A549 (cell line): ENCODE measurements around the gene PTPN6.

Experiments
- CHD2 ChIP-seq: fragments of 150-350 bp; IDR thresholded peaks from 2 replicates; pipeline ENCODE4 v1.6.1; 2014; ENCODE audit warnings: low read length; ENCODE audit not compliant: partially characterized antibody
- PHF8 ChIP-seq: fragments of 200-600 bp; sonication (generic); IDR thresholded peaks from 2 replicates; pipeline ENCODE4 v1.6.1; 2016; ENCODE audit warnings: low read depth, mild to moderate bottlenecking, antibody characterized with exemption, moderate library complexity, borderline replicate concordance
- POLR2A ChIP-seq: IDR thresholded peaks from 2 replicates; pipeline ENCODE4 v1.6.1; 2012; ENCODE audit warnings: mild to moderate bottlenecking, low read length
- TF ChIP-seq, protein P1 (sequence below): IDR thresholded peaks from 2 replicates; pipeline ENCODE4 v1.6.1; 2012
- TF ChIP-seq, protein P2 (sequence below): fragments of >200 bp; sonication (Bioruptor Twin); formaldehyde crosslinking; IDR thresholded peaks from 3 replicates; pipeline ENCODE4 v1.5.1; 2016

GRCh38 chr12:6965026-6965661 is 14.0 kb downstream of the PTPN6 start:
- TF ChIP-seq, protein P1, sequence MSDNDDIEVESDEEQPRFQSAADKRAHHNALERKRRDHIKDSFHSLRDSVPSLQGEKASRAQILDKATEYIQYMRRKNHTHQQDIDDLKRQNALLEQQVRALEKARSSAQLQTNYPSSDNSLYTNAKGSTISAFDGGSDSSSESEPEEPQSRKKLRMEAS: peak; percentile 95
- TF ChIP-seq, protein P2, sequence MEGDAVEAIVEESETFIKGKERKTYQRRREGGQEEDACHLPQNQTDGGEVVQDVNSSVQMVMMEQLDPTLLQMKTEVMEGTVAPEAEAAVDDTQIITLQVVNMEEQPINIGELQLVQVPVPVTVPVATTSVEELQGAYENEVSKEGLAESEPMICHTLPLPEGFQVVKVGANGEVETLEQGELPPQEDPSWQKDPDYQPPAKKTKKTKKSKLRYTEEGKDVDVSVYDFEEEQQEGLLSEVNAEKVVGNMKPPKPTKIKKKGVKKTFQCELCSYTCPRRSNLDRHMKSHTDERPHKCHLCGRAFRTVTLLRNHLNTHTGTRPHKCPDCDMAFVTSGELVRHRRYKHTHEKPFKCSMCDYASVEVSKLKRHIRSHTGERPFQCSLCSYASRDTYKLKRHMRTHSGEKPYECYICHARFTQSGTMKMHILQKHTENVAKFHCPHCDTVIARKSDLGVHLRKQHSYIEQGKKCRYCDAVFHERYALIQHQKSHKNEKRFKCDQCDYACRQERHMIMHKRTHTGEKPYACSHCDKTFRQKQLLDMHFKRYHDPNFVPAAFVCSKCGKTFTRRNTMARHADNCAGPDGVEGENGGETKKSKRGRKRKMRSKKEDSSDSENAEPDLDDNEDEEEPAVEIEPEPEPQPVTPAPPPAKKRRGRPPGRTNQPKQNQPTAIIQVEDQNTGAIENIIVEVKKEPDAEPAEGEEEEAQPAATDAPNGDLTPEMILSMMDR: peak; percentile 89
- no peak for TF ChIP-seq POLR2A
- TF ChIP-seq CHD2: no peak
- TF ChIP-seq PHF8: no peak
